ENCODE measurements around the gene RTTN.
"Not testable (repeated sequence)": the region's sequence is repeated elsewhere in the genome, so short reads cannot be mapped to it uniquely, and the experiment has no call there.

Gene RTTN

GRCh38 chr18:70121842-70122241 lies 83.6 kb downstream of the RTTN start:
- TF ChIP-seq CTCF (IDR thresholded peaks at IDR 0.05): no peak
- no peaks in the 10 kb centered on the region for H3K4me1 ChIP-seq (ENCODE audit: control insufficient read depth in 1 of 2, insufficient read depth in 1 of 2, low read depth in 1 of 2, low read length in 1 of 2)
- peaks cover 6% of the 10 kb centered on the region for H3K36me3 ChIP-seq
- no peaks in the 10 kb centered on the region for H3K27me3 ChIP-seq
- no peaks in the 10 kb centered on the region for H3K9me3 ChIP-seq
- H3K27ac ChIP-seq: no peak overlapping the region
- H3K4me3 ChIP-seq (ENCODE audit: low read depth in 1 of 2, low read length in 1 of 2): no peak overlapping the region

DNA sequence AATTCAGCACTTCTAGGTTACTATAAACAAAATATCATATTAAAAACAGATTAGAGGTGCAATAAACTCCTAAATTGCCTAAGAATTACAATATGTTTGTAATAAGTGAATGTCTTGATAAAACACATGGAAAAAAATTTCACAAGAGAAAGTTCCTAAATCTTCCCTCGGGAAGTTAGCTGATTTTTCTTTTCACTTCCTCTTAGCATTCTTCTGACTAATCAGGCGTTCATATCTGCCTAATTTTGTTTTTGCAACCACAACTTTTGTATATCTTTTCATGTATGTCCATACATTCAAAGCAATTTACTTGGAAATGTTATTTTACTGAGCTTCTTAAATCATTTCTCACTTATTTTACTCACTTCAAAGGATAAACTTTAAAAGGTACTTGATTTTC lies 88.5 kb downstream of the RTTN start:
- no peak overlapping the region for H3K4me3 ChIP-seq (ENCODE audit: low read depth in 1 of 2, low read length in 1 of 2)
- no peak for TF ChIP-seq CTCF (IDR thresholded peaks at IDR 0.05)
- no peaks in the 10 kb centered on the region for H3K9me3 ChIP-seq
- no peaks in the 10 kb centered on the region for H3K27me3 ChIP-seq
- H3K27ac ChIP-seq: no peak overlapping the region
- no peaks in the 10 kb centered on the region for H3K4me1 ChIP-seq (ENCODE audit: control insufficient read depth in 1 of 2, insufficient read depth in 1 of 2, low read depth in 1 of 2, low read length in 1 of 2)
- no peaks in the 10 kb centered on the region for H3K36me3 ChIP-seq

DNA sequence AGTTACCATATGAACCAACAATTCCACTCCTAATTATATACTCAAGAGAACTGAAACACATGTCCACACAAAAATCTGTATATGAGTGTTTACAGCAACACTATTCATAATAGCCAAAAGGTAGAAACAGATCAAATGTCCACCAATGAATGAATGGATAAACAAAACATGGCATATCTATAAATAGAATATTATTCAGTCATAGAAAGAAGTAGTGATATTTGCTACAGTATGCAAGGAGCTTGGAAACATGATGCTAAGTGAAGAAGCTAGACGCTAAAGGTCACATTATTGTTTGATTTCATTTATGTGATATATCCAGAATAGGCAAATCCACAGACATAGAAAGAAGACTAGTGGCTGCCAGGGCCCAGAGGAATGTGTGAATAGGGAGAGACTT lies 92.0 kb downstream of the RTTN start:
- TF ChIP-seq CTCF (IDR thresholded peaks at IDR 0.05): no peak
- peaks cover 9% of the 10 kb centered on the region for H3K36me3 ChIP-seq
- H3K27ac ChIP-seq: no peak overlapping the region

GRCh38 chr18:70110678-70111077 lies 94.8 kb downstream of the RTTN start:
- Histone ChIP-seq H3K4me1 (ENCODE audit: control insufficient read depth in 1 of 2, insufficient read depth in 1 of 2, low read depth in 1 of 2, low read length in 1 of 2) (no peaks in the 10 kb centered on the region), H3K27me3 (no peaks in the 10 kb centered on the region), H3K9me3 (no peaks in the 10 kb centered on the region), H3K36me3 (peaks cover 13% of the 10 kb centered on the region), H3K4me3 (ENCODE audit: low read depth in 1 of 2, low read length in 1 of 2) (no peak overlapping the region), H3K27ac (no peak overlapping the region)
- TF ChIP-seq CTCF (IDR thresholded peaks at IDR 0.05): no peak

More for the DNA sequence above, 92.0 kb downstream of the RTTN start:
- no peaks in the 10 kb centered on the region for H3K4me1 ChIP-seq (ENCODE audit: control insufficient read depth in 1 of 2, insufficient read depth in 1 of 2, low read depth in 1 of 2, low read length in 1 of 2)
- H3K27me3 ChIP-seq: no peaks in the 10 kb centered on the region
- H3K4me3 ChIP-seq (ENCODE audit: low read depth in 1 of 2, low read length in 1 of 2): no peak overlapping the region
- H3K9me3 ChIP-seq: no peaks in the 10 kb centered on the region

GRCh38 chr18:70107091-70107490 lies 98.4 kb downstream of the RTTN start:
- Histone ChIP-seq H3K27me3 (no peaks in the 10 kb centered on the region), H3K36me3 (peaks cover 23% of the 10 kb centered on the region), H3K27ac (no peak overlapping the region), H3K4me3 (ENCODE audit: low read depth in 1 of 2, low read length in 1 of 2) (no peak overlapping the region), H3K9me3 (no peaks in the 10 kb centered on the region), H3K4me1 (ENCODE audit: control insufficient read depth in 1 of 2, insufficient read depth in 1 of 2, low read depth in 1 of 2, low read length in 1 of 2) (no peaks in the 10 kb centered on the region)
- TF ChIP-seq CTCF (IDR thresholded peaks at IDR 0.05): no peak

DNA sequence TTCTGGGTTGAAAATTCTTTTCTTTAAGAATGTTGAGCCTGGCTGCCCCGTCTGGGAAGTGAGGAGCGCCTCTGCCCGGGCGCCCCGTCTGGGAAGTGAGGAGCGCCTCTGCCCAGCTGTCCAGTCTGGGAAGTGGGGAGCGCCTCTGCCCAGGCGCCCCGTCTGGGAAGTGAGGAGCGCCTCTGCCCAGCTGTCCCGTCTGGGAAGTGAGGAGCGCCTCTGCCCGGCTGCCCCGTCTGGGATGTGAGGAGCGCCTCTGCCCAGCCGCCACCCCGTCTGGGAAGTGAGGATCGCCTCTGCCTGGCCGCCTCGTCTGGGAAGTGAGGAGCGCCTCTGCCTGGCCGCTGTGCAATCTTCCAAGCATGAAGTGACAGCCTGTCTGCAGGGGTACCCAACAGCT lies 102.6 kb downstream of the RTTN start:
- not testable (repeated sequence) for H3K4me3 ChIP-seq (ENCODE audit: low read depth in 1 of 2, low read length in 1 of 2); H3K4me1 ChIP-seq (ENCODE audit: control insufficient read depth in 1 of 2, insufficient read depth in 1 of 2, low read depth in 1 of 2, low read length in 1 of 2); H3K27me3 ChIP-seq; H3K27ac ChIP-seq; H3K9me3 ChIP-seq
- H3K36me3 ChIP-seq: peaks cover 14% of the 10 kb centered on the region

Measured in neutrophil (primary cell).